Breast epithelium (tissue), 4 donors: Measurements from ENCODE around the gene ABHD14A. TPM values are rescaled to one million over a fixed set of nuclear protein-coding genes. Genes with fewer than 3 reads are reported as not detected.

Experiments used
- DNase-seq, 2 donors: peaks; one replicate each; pipeline ENCODE4 v3.0.0-alpha.2; 2019; ENCODE audit warnings: low spot score in 2 of 2
- H3K27ac ChIP-seq, 2 donors: fragments of 200-600 bp; sonication (generic) in 1 of 2; one replicate each; pipeline ENCODE4 v1.5.1; 2016 to 2019; ENCODE audit warnings: mild to moderate bottlenecking in 1 of 2
- H3K27me3 ChIP-seq, 2 donors: fragments of 200-600 bp; sonication (generic) in 1 of 2; one replicate each; pipeline versions ENCODE4 v1.5.1 to v1.6.0; 2017 to 2019; ENCODE audit warnings: control low read depth in 1 of 2, mild to moderate bottlenecking in 1 of 2
- H3K36me3 ChIP-seq: fragments of 200-600 bp; one replicate; pipeline ENCODE4 v1.5.1; 2019
- H3K4me1 ChIP-seq, 2 donors: fragments of 200-600 bp; sonication (generic); one replicate each; pipeline ENCODE4 v1.5.1; 2016 to 2019; ENCODE audit warnings: control low read depth in 1 of 2
- H3K4me3 ChIP-seq, 3 donors: fragments of 200-600 bp; sonication (generic); 1 replicate in 2 of 3; 2 replicates in 1 of 3; pipeline ENCODE4 v1.5.1; 2016 to 2019; ENCODE audit warnings: mild to moderate bottlenecking in 3 of 3, moderate library complexity in 2 of 3
- H3K9me3 ChIP-seq, 2 donors: fragments of 200-600 bp; sonication (generic) in 1 of 2; one replicate each; pipeline ENCODE4 v1.5.1; 2016 to 2019; ENCODE audit warnings: control low read depth in 1 of 2
- CTCF ChIP-seq, 3 donors: fragments of 450-650 bp; IDR thresholded peaks; one replicate each; pipeline ENCODE4 v1.5.1; 2016 to 2017; ENCODE audit warnings: antibody characterized with exemption in 3 of 3, mild to moderate bottlenecking in 3 of 3, moderate library complexity in 3 of 3
- POLR2A ChIP-seq: fragments of 450-650 bp; IDR thresholded peaks from one replicate; pipeline ENCODE4 v1.6.1; 2016; ENCODE audit warnings: antibody characterized with exemption, mild to moderate bottlenecking, moderate library complexity
- POLR2AphosphoS5 ChIP-seq, 3 donors: sonication (generic); formaldehyde crosslinking; IDR thresholded peaks; one replicate each; pipeline ENCODE4 v1.6.1; 2017; ENCODE audit warnings: antibody characterized with exemption in 3 of 3
- intact Hi-C: fragments of 100-400 bp; cut with DNase I; formaldehyde crosslinking; loops from one replicate; pipeline ENCODE4 v1.15.1; 2023; ENCODE audit warnings: low total_unique reads
- total RNA-seq, 3 donors: library from RNA; depleted of rRNA; stranded (reverse); fragments of >200 nt; gene quantifications; one replicate each; pipeline ENCODE4 v1.1.0, GENCODE V29; 2016

Gene ABHD14A
- total RNA-seq, 3 donors from 2014 or later: 16.1 to 32.6 (median 17.1) TPM

GRCh38 chr3:51945031-51945840, 29.6 kb upstream of the ABHD14A start:
- no peak for TF ChIP-seq POLR2AphosphoS5 (IDR thresholded peaks at IDR 0.05)
- TF ChIP-seq CTCF (IDR thresholded peaks at IDR 0.05): no peak
- TF ChIP-seq POLR2A: no peak
- H3K27me3 ChIP-seq: no peaks in the 10 kb centered on the region
- DNase-seq: no peak
- no peaks in the 10 kb centered on the region for H3K36me3 ChIP-seq
- no peaks in the 10 kb centered on the region for H3K9me3 ChIP-seq
- no peak overlapping the region for H3K27ac ChIP-seq
- intact Hi-C loops: no loop called here
- H3K4me1 ChIP-seq: peaks cover 7 to 18% of the 10 kb centered on the region in 2 donors
- H3K4me3 ChIP-seq: no peak overlapping the region

GRCh38 chr3:51945926-51946705, 28.7 kb upstream of the ABHD14A start:
- H3K36me3 ChIP-seq: no peaks in the 10 kb centered on the region
- no peak for DNase-seq
- intact Hi-C loops: no loop called here
- H3K4me1 ChIP-seq: peaks cover 7 to 13% of the 10 kb centered on the region in 2 donors
- H3K27ac ChIP-seq: no peak overlapping the region
- no peak for TF ChIP-seq POLR2AphosphoS5 (IDR thresholded peaks at IDR 0.05)
- no peak for TF ChIP-seq POLR2A
- no peak for TF ChIP-seq CTCF (IDR thresholded peaks at IDR 0.05)
- H3K27me3 ChIP-seq: no peaks in the 10 kb centered on the region
- H3K9me3 ChIP-seq: no peaks in the 10 kb centered on the region
- no peak overlapping the region for H3K4me3 ChIP-seq

GRCh38 chr3:51946796-51947195, 28.1 kb upstream of the ABHD14A start:
- DNase-seq: no peak
- intact Hi-C loops: no loop called here
- H3K4me1 ChIP-seq: peaks cover 7 to 10% of the 10 kb centered on the region in 2 donors
- H3K27me3 ChIP-seq: no peaks in the 10 kb centered on the region
- TF ChIP-seq CTCF (IDR thresholded peaks at IDR 0.05): no peak
- TF ChIP-seq POLR2A: no peak
- TF ChIP-seq POLR2AphosphoS5 (IDR thresholded peaks at IDR 0.05): no peak
- H3K27ac ChIP-seq: no peak overlapping the region
- H3K36me3 ChIP-seq: no peaks in the 10 kb centered on the region
- no peak overlapping the region for H3K4me3 ChIP-seq
- no peaks in the 10 kb centered on the region for H3K9me3 ChIP-seq

- H3K9me3 ChIP-seq: no peaks in the 10 kb centered on the region
- no peak for DNase-seq
- H3K27ac ChIP-seq: no peak overlapping the region
- TF ChIP-seq POLR2A (no peak), POLR2AphosphoS5 (IDR thresholded peaks at IDR 0.05) (no peak), CTCF (IDR thresholded peaks at IDR 0.05) (no peak)
- no peaks in the 10 kb centered on the region for H3K36me3 ChIP-seq
- H3K4me1 ChIP-seq: peaks cover 7 to 10% of the 10 kb centered on the region in 2 donors
- no peak overlapping the region for H3K4me3 ChIP-seq
- no peaks in the 10 kb centered on the region for H3K27me3 ChIP-seq
- intact Hi-C loops: no loop called here
Observed at GRCh38 chr3:51947215-51947900, 27.5 kb upstream of the ABHD14A start.
